ENCODE measurements around the gene AK3.

GRCh38 chr9:4666042-4666699 is 74.8 kb downstream of the AK3 start, which contains the start of gene SPATA6L:
- TF ChIP-seq POLR2A (IDR thresholded peaks at IDR 0.05) (peak; percentile 33), CTCF (IDR thresholded peaks at IDR 0.05) (no peak), POLR2AphosphoS5 (IDR thresholded peaks at IDR 0.05) (peak; percentile 32 to 73 (median 60))

All from breast epithelium (tissue), 3 donors.